HL-60 (cell line): Measurements from ENCODE around the gene CDH23.

Experiments used
- GABPA ChIP-seq: IDR thresholded peaks from 2 replicates; pipeline ENCODE4 v1.6.1; 2012; ENCODE audit warnings: low read depth
- POLR2AphosphoS5 ChIP-seq: IDR thresholded peaks from 2 replicates; pipeline ENCODE4 v1.6.1; 2012; ENCODE audit warnings: low read depth
- TF ChIP-seq, protein P1 (sequence below): IDR thresholded peaks from one replicate; pipeline ENCODE4 v1.5.1; 2011; ENCODE audit warnings: low read length, control low read depth, inconsistent platforms; ENCODE audit not compliant: insufficient read depth

DNA sequence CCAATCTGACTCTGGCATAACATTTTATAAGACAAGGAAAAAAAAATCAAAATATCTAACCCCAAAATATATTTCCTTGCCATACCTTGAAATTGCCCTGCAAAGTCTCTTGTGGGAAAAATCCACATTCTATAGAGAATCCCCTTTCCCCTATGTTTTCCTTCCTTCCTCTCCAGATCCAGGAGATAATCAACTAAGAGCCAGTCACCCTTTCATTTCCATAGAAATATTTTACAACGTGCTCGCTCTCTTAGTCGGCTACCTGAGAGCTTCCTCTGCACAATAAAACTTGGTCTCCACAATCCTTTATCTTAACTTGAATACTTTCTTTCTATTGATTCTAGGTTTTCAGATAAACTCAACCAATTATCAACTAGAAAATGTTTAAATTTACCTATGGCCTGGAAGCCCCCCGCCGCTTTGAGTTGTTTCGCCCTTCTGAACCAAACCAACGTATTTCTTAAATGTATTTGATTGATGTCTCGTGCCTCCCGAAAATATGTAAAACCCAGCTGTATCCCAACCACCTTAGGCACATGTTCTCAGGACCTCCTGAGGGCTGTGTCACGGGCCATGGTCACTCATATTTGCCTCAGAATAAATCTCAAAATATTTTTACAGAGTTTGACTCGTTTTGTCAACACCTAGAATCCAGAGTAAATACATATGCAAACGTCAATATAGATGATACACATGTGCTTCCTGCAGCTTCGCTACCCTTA is 453.5 kb downstream of the CDH23 start:
- TF ChIP-seq, protein P1, sequence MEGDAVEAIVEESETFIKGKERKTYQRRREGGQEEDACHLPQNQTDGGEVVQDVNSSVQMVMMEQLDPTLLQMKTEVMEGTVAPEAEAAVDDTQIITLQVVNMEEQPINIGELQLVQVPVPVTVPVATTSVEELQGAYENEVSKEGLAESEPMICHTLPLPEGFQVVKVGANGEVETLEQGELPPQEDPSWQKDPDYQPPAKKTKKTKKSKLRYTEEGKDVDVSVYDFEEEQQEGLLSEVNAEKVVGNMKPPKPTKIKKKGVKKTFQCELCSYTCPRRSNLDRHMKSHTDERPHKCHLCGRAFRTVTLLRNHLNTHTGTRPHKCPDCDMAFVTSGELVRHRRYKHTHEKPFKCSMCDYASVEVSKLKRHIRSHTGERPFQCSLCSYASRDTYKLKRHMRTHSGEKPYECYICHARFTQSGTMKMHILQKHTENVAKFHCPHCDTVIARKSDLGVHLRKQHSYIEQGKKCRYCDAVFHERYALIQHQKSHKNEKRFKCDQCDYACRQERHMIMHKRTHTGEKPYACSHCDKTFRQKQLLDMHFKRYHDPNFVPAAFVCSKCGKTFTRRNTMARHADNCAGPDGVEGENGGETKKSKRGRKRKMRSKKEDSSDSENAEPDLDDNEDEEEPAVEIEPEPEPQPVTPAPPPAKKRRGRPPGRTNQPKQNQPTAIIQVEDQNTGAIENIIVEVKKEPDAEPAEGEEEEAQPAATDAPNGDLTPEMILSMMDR: no peak
- TF ChIP-seq GABPA: no peak
- TF ChIP-seq POLR2AphosphoS5: no peak
